HG02870 (cell line): Measurements from ENCODE around the gene FAM83G.
"Not testable (repeated sequence)": the region's sequence is repeated elsewhere in the genome, so short reads cannot be mapped to it uniquely, and the experiment has no call there.

ENCODE experiments used
- ATAC-seq: cut with Tn5 transposase; IDR thresholded peaks from one replicate; pipeline ENCODE4 v1.9.1; 2021; ENCODE audit warnings: mild to moderate bottlenecking, moderate library complexity; ENCODE audit not compliant: unreplicated experiment

FAM83G gene

GRCh38 chr17:18956581-18956980, 48.0 kb downstream of the FAM83G start:
- no peak for ATAC-seq

- ATAC-seq = not testable (repeated sequence)
Measured at GRCh38 chr17:18956021-18956420, 48.5 kb downstream of the FAM83G start.

- ATAC-seq = no peak
Measured at GRCh38 chr17:18955009-18955408, 49.6 kb downstream of the FAM83G start.

GRCh38 chr17:18954321-18954720, 50.2 kb downstream of the FAM83G start:
- ATAC-seq = no peak

GRCh38 chr17:18953231-18953728, 51.3 kb downstream of the FAM83G start:
- no peak for ATAC-seq

GRCh38 chr17:18951941-18952842, 52.4 kb downstream of the FAM83G start, which contains the start of gene SLC5A10:
Gene SLC5A10, plus strand, starts transcription at chr17:18952165. Its CDS starts 41 bp downstream, at chr17:18952206.
- ATAC-seq = no peak

- no peak for ATAC-seq
Measured at GRCh38 chr17:18950944-18951905, 53.3 kb downstream of the FAM83G start.

GRCh38 chr17:18950346-18950745, 54.2 kb downstream of the FAM83G start:
- no peak for ATAC-seq

- no peak for ATAC-seq
Measured at GRCh38 chr17:18949566-18949965, 55.0 kb downstream of the FAM83G start.

- ATAC-seq = no peak
Measured at GRCh38 chr17:18948476-18949006, 56.0 kb downstream of the FAM83G start.

- no peak for ATAC-seq
Measured at GRCh38 chr17:18947866-18948265, 56.7 kb downstream of the FAM83G start.

- ATAC-seq = no peak
Measured at GRCh38 chr17:18946536-18946935, 58.0 kb downstream of the FAM83G start.

GRCh38 chr17:18944646-18945045, 59.9 kb downstream of the FAM83G start:
- ATAC-seq = no peak

GRCh38 chr17:18938692-18939023, 65.9 kb downstream of the FAM83G start:
- ATAC-seq = no peak

- no peak for ATAC-seq
Measured at GRCh38 chr17:18937981-18938691, 66.4 kb downstream of the FAM83G start.

GRCh38 chr17:18933102-18934058, 71.2 kb downstream of the FAM83G start:
- no peak for ATAC-seq

- ATAC-seq = no peak
Measured at GRCh38 chr17:18932360-18933055, 72.1 kb downstream of the FAM83G start.

GRCh38 chr17:18928628-18929125, 75.9 kb downstream of the FAM83G start:
- ATAC-seq = no peak

GRCh38 chr17:18925187-18925586, 79.4 kb downstream of the FAM83G start:
- no peak for ATAC-seq
